Vagina (tissue), 2 donors: ENCODE measurements around the gene RNF144A. TPM values are rescaled to one million over a fixed set of nuclear protein-coding genes. Genes with fewer than 3 reads are reported as not detected.

Experiments
- DNase-seq, 2 donors: peaks; one replicate each; pipeline ENCODE4 v3.0.0-alpha.2; 2017; ENCODE audit errors: extremely low spot score in 2 of 2
- H3K27ac ChIP-seq: fragments of 200-600 bp; sonication (generic); one replicate; pipeline ENCODE4 v1.5.1; 2019
- H3K27me3 ChIP-seq: fragments of 200-600 bp; sonication (generic); one replicate; pipeline ENCODE4 v1.5.1; 2019
- H3K36me3 ChIP-seq, 2 donors: fragments of 200-600 bp; sonication (generic); one replicate each; pipeline ENCODE4 v1.5.1; 2017 to 2019
- H3K4me1 ChIP-seq: fragments of 200-600 bp; sonication (generic); one replicate; pipeline ENCODE4 v1.5.1; 2019
- H3K4me3 ChIP-seq, 2 donors: fragments of 200-600 bp; sonication (generic); 1 replicate in 1 of 2; 2 replicates in 1 of 2; pipeline ENCODE4 v1.5.1; 2016 to 2019
- H3K9me3 ChIP-seq: fragments of 200-600 bp; sonication (generic); one replicate; pipeline ENCODE4 v1.5.1; 2019
- CTCF ChIP-seq, 3 experiments: fragments of 450-650 bp in 2 of 3; fragments of 200-600 bp in 1 of 3; sonication (generic) in 1 of 3; IDR thresholded peaks; one replicate each; pipeline ENCODE4 v1.5.1; 2017 to 2019; ENCODE audit warnings: antibody characterized with exemption in 3 of 3, mild to moderate bottlenecking in 2 of 3, moderate library complexity in 2 of 3
- POLR2A ChIP-seq, 2 donors: fragments of 450-650 bp; IDR thresholded peaks; one replicate each; pipeline ENCODE4 v1.6.1; 2017; ENCODE audit warnings: antibody characterized with exemption in 2 of 2, mild to moderate bottlenecking in 2 of 2, moderate library complexity in 2 of 2
- POLR2AphosphoS5 ChIP-seq, 2 donors: sonication (generic); formaldehyde crosslinking; IDR thresholded peaks; one replicate each; pipeline ENCODE4 v1.9.0; 2017; ENCODE audit warnings: antibody characterized with exemption in 2 of 2, mild to moderate bottlenecking in 2 of 2, low read depth in 1 of 2; ENCODE audit not compliant: insufficient read depth in 1 of 2
- intact Hi-C: fragments of 100-400 bp; cut with DNase I; formaldehyde crosslinking; loops from one replicate; pipeline ENCODE4 v1.15.1; 2023
- total RNA-seq: library from RNA; depleted of rRNA; stranded (reverse); fragments of >200 nt; gene quantifications from one replicate; pipeline ENCODE4 v1.2.3, GENCODE V29; 2016

RNF144A gene
- total RNA-seq, 1 donor from 2014 or later = 17.2 TPM

- H3K36me3 ChIP-seq = no peaks in the 10 kb centered on the region
- H3K27me3 ChIP-seq = no peaks in the 10 kb centered on the region
- peaks cover 6% of the 10 kb centered on the region for H3K4me1 ChIP-seq
- H3K9me3 ChIP-seq = no peaks in the 10 kb centered on the region
- no peak overlapping the region for H3K27ac ChIP-seq
- DNase-seq = no peak
- no peak overlapping the region for H3K4me3 ChIP-seq
- intact Hi-C loops = loop anchor here (10.0 kb wide), 1 partner anchor 131 kb away; the partner anchor contains the start of gene RNF144A
- TF ChIP-seq POLR2AphosphoS5 (IDR thresholded peaks at IDR 0.05; ENCODE audit: insufficient read depth in 1 of 2, low read depth in 1 of 2) (no peak), POLR2A (IDR thresholded peaks at IDR 0.05) (no peak), CTCF (IDR thresholded peaks at IDR 0.05) (no peak)
These were observed 128.7 kb downstream of the RNF144A start for GRCh38 chr2:7045601-7046590.

- H3K36me3 ChIP-seq = no peaks in the 10 kb centered on the region
- no peak for DNase-seq
These were observed 130.4 kb downstream of the RNF144A start for GRCh38 chr2:7047661-7048060.

GRCh38 chr2:7048762-7049294, 131.6 kb downstream of the RNF144A start:
- TF ChIP-seq CTCF (IDR thresholded peaks at IDR 0.05) (no peak), POLR2A (IDR thresholded peaks at IDR 0.05) (no peak), POLR2AphosphoS5 (IDR thresholded peaks at IDR 0.05; ENCODE audit: insufficient read depth in 1 of 2, low read depth in 1 of 2) (no peak)
- Histone ChIP-seq H3K4me1 (peaks cover 2% of the 10 kb centered on the region), H3K36me3 (no peaks in the 10 kb centered on the region), H3K27ac (no peak overlapping the region), H3K27me3 (no peaks in the 10 kb centered on the region), H3K9me3 (no peaks in the 10 kb centered on the region), H3K4me3 (no peak overlapping the region)
- intact Hi-C loops = loop anchor here (10.0 kb wide), 1 partner anchor 134 kb away; the partner anchor contains the start of gene RNF144A
- DNase-seq = no peak

More at GRCh38 chr2:7047661-7048060, 130.4 kb downstream of the RNF144A start:
- no peaks in the 10 kb centered on the region for H3K27me3 ChIP-seq
- H3K4me1 ChIP-seq = peaks cover 6% of the 10 kb centered on the region
- H3K4me3 ChIP-seq = no peak overlapping the region
- H3K9me3 ChIP-seq = no peaks in the 10 kb centered on the region
- no peak for TF ChIP-seq POLR2A (IDR thresholded peaks at IDR 0.05)
- no peak for TF ChIP-seq CTCF (IDR thresholded peaks at IDR 0.05)
- no peak for TF ChIP-seq POLR2AphosphoS5 (IDR thresholded peaks at IDR 0.05; ENCODE audit: insufficient read depth in 1 of 2, low read depth in 1 of 2)
- intact Hi-C loops = loop anchor here (10.0 kb wide), 1 partner anchor 133 kb away; the partner anchor contains the start of gene RNF144A
- no peak overlapping the region for H3K27ac ChIP-seq

GRCh38 chr2:7052404-7052803, 135.2 kb downstream of the RNF144A start:
- no peaks in the 10 kb centered on the region for H3K9me3 ChIP-seq
- no peaks in the 10 kb centered on the region for H3K4me1 ChIP-seq
- TF ChIP-seq POLR2AphosphoS5 (IDR thresholded peaks at IDR 0.05; ENCODE audit: insufficient read depth in 1 of 2, low read depth in 1 of 2) = no peak
- no peak for TF ChIP-seq CTCF (IDR thresholded peaks at IDR 0.05)
- no peak overlapping the region for H3K27ac ChIP-seq
- no peaks in the 10 kb centered on the region for H3K36me3 ChIP-seq
- H3K27me3 ChIP-seq = no peaks in the 10 kb centered on the region
- intact Hi-C loops = no loop called here
- DNase-seq = no peak
- no peak overlapping the region for H3K4me3 ChIP-seq
